Left ventricle myocardium inferior (tissue), 1 donor: Measurements from ENCODE around the gene ARAP1. TPM values are rescaled to one million over a fixed set of nuclear protein-coding genes. Genes with fewer than 3 reads are reported as not detected.

ENCODE experiments used
- DNase-seq: peaks from one replicate; pipeline ENCODE4 v3.0.0-alpha.2; 2020
- H3K27ac ChIP-seq: fragments of 200-600 bp; replicated peaks from 2 replicates; pipeline ENCODE4 v1.8.0; 2021
- H3K27me3 ChIP-seq: fragments of 200-600 bp; 2 replicates; pipeline ENCODE4 v1.8.0; 2021; ENCODE audit warnings: low read depth
- H3K36me3 ChIP-seq: fragments of 200-600 bp; 2 replicates; pipeline ENCODE4 v1.8.0; 2021
- H3K4me1 ChIP-seq: fragments of 200-600 bp; 2 replicates; pipeline ENCODE4 v1.8.0; 2021
- H3K4me3 ChIP-seq: fragments of 200-600 bp; 2 replicates; pipeline ENCODE4 v1.8.0; 2021; ENCODE audit warnings: mild to moderate bottlenecking, moderate library complexity
- H3K9me3 ChIP-seq: fragments of 200-600 bp; replicated peaks from 2 replicates; pipeline ENCODE4 v1.8.0; 2021
- CTCF ChIP-seq: fragments of 200-600 bp; IDR thresholded peaks from 2 replicates; pipeline ENCODE4 v1.8.0; 2021; ENCODE audit warnings: antibody characterized with exemption, mild to moderate bottlenecking, borderline replicate concordance
- intact Hi-C: fragments of 100-400 bp; cut with micrococcal nuclease; formaldehyde crosslinking; loops from one replicate; pipeline ENCODE4 v1.11.0; 2022
- total RNA-seq: library from RNA; stranded (reverse); fragmentation: NEBNext Ultra II Directional; extraction: Animal tissue kit (Norgen Biotek cat#: 25700); gene quantifications from one replicate; pipeline ENCODE4 v1.2.1, GENCODE V29; 2021
- donor health status: DM: no; HTN: yes; CAD: no; lungs with severe emphysema.

The ARAP1 gene
- total RNA-seq, 1 donor from 2014 or later = 51.9 TPM

- no peak for DNase-seq
- peaks cover 42% of the 10 kb centered on the region for H3K27me3 ChIP-seq
- H3K4me3 ChIP-seq = no peak overlapping the region
- no peak for TF ChIP-seq CTCF
- H3K27ac ChIP-seq = no peak overlapping the region
- intact Hi-C loops = no loop called here
- H3K9me3 ChIP-seq = peaks cover 6% of the 10 kb centered on the region
- no peaks in the 10 kb centered on the region for H3K36me3 ChIP-seq
- peaks cover 18% of the 10 kb centered on the region for H3K4me1 ChIP-seq
Measured at GRCh38 chr11:72665911-72666472, 86.2 kb downstream of the ARAP1 start.

- no peak overlapping the region for H3K4me3 ChIP-seq
- H3K27ac ChIP-seq = no peak overlapping the region
- TF ChIP-seq CTCF = no peak
- intact Hi-C loops = no loop called here
- DNase-seq = no peak
- H3K9me3 ChIP-seq = no peaks in the 10 kb centered on the region
- H3K36me3 ChIP-seq = no peaks in the 10 kb centered on the region
- peaks cover 54% of the 10 kb centered on the region for H3K27me3 ChIP-seq
- no peaks in the 10 kb centered on the region for H3K4me1 ChIP-seq
Measured at GRCh38 chr11:72662036-72662435, 90.2 kb downstream of the ARAP1 start.

- intact Hi-C loops = no loop called here
- Histone ChIP-seq H3K9me3 (no peaks in the 10 kb centered on the region), H3K36me3 (no peaks in the 10 kb centered on the region), H3K4me1 (no peaks in the 10 kb centered on the region), H3K4me3 (no peak overlapping the region), H3K27me3 (peaks cover 54% of the 10 kb centered on the region), H3K27ac (no peak overlapping the region)
- TF ChIP-seq CTCF = no peak
- no peak for DNase-seq
Measured at GRCh38 chr11:72661486-72661885, 90.7 kb downstream of the ARAP1 start.

- H3K36me3 ChIP-seq = no peaks in the 10 kb centered on the region
- H3K27ac ChIP-seq = no peak overlapping the region
- no peak for TF ChIP-seq CTCF
- H3K27me3 ChIP-seq = peaks cover 44% of the 10 kb centered on the region
- H3K4me3 ChIP-seq = no peak overlapping the region
- intact Hi-C loops = no loop called here
- H3K4me1 ChIP-seq = no peaks in the 10 kb centered on the region
- no peaks in the 10 kb centered on the region for H3K9me3 ChIP-seq
- no peak for DNase-seq
Measured at GRCh38 chr11:72658989-72659640, 93.1 kb downstream of the ARAP1 start.

GRCh38 chr11:72657411-72658100 lies 94.7 kb downstream of the ARAP1 start:
- intact Hi-C loops = no loop called here
- no peak for DNase-seq
- H3K27me3 ChIP-seq = peaks cover 30% of the 10 kb centered on the region
- no peaks in the 10 kb centered on the region for H3K9me3 ChIP-seq
- TF ChIP-seq CTCF = no peak
- H3K4me3 ChIP-seq = no peak overlapping the region
- H3K4me1 ChIP-seq = no peaks in the 10 kb centered on the region
- no peak overlapping the region for H3K27ac ChIP-seq
- H3K36me3 ChIP-seq = no peaks in the 10 kb centered on the region
